ENCODE measurements around the gene TRPM5.

The TRPM5 gene

DNA sequence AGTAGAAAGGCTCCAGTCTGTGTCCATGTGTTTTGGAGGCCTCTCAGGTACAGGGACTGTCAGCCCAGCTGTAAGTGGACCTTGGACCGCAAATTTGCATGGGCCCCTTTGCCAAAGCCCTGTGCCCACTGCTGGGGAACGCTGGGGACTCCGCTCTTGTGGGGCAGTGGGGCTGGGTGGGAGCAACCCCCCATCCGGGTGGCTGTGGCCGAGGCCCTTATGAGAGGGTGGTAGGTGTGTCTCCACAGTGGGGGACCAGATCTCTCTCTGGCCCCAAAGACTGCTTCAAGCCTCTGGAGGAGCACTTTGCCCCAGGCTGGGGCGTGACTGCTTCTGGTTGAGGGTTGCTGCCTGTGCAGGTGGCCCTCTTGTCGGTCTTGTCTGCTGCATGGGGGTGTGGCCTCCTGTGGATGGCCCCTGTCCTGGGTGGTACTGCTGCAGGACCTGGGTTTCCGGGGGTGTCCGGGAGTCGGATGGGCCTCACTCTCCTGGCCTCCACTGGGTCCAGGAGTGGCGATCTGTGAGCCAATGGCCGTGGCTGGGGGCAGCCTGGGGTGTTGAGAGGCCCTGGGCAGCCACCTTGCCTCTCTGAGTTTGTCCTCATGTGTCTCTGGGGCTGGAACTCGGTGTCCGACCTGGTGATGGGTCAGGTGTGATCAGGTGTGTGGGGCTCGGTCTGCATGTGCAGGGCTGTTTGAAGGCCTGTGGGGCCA, 16.4 kb upstream of the TRPM5 start:
- no peak for DNase-seq (ENCODE audit: low spot score)
- in situ Hi-C loops (cut with MboI; ENCODE audit: low pct_unique_long_range_greater_than_20kb, low sequenced_read_pairs, unreplicated experiment): no loop called here
- TF ChIP-seq, protein P1, sequence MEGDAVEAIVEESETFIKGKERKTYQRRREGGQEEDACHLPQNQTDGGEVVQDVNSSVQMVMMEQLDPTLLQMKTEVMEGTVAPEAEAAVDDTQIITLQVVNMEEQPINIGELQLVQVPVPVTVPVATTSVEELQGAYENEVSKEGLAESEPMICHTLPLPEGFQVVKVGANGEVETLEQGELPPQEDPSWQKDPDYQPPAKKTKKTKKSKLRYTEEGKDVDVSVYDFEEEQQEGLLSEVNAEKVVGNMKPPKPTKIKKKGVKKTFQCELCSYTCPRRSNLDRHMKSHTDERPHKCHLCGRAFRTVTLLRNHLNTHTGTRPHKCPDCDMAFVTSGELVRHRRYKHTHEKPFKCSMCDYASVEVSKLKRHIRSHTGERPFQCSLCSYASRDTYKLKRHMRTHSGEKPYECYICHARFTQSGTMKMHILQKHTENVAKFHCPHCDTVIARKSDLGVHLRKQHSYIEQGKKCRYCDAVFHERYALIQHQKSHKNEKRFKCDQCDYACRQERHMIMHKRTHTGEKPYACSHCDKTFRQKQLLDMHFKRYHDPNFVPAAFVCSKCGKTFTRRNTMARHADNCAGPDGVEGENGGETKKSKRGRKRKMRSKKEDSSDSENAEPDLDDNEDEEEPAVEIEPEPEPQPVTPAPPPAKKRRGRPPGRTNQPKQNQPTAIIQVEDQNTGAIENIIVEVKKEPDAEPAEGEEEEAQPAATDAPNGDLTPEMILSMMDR (IDR thresholded peaks at IDR 0.05; ENCODE audit: extremely low read depth, insufficient read depth, missing control alignments): no peak

DNA sequence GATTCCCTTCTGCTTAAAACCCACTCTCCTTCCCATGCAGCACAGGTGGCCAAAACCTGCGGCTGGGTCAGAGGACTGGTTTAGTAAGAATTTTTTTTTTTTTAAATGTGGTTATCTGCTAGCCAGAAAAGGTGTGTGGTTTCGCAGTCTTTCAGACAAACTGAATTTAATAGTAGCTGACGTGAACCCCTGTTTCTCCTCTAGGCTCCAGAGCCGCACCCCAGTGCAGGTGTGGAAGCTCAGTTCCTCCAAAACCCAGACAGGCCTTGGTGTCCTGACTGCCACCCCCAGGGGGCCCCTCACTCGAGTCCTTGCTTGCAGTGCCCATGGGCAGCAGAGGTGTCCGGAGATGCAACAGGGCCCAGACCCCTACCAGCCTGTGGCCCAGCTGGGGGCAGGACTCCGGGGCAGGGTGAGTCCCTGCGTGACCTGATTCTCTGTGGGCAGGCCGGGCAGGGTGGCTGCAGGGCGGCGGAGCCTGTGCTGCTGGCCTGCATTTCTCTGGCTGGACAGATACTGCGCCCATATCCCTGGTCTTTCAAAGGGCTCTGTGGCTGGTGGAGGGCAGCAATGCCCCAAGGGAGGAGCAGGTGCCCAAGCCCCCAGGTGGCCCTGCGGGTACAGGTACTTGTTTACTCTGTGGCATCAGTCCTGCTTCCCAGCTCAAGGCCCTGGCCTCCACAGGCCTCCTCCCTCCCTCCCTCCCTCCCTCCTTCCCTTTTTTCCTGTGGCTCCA, 15.7 kb upstream of the TRPM5 start:
- in situ Hi-C loops (cut with MboI; ENCODE audit: low pct_unique_long_range_greater_than_20kb, low sequenced_read_pairs, unreplicated experiment): no loop called here
- TF ChIP-seq, protein P1 (IDR thresholded peaks at IDR 0.05; ENCODE audit: extremely low read depth, insufficient read depth, missing control alignments): no peak
- DNase-seq (ENCODE audit: low spot score): no peak

DNA sequence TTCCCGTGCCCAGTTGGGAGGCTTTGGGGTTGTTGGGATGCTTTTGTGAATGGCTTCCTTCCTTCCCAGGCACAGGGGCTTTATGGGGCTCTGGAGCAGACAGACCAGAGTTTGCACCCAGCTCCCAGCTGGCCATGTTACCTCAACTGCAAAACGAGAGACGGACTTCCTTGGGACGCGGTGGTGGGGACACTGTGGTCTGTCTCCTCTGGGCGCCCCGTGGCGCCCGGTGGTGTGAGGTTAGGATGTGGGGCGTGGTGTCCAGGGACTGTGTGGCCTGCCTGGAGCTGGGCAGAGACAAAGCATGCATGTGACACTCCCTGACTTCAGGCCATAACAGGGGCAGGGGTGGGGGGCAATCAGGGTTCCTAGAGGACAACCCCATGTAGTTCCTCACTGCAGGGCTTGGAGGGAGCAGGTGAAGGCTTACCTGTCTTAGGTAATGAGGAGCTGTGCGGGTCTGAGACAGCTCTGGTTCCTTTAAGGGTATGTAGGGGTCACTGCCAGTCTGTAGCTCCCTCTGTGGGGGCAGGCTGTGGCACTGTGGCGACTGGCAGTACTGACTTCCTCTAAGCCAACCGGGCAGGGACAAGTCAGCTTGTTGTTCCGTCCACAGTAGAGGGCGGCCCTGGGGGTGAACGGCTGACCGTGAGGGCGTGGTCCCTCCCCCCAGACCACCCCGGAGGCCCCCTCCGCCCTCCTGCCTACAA, 14.9 kb upstream of the TRPM5 start:
- in situ Hi-C loops (cut with MboI; ENCODE audit: low pct_unique_long_range_greater_than_20kb, low sequenced_read_pairs, unreplicated experiment): no loop called here
- TF ChIP-seq, protein P1 (IDR thresholded peaks at IDR 0.05; ENCODE audit: extremely low read depth, insufficient read depth, missing control alignments): no peak
- DNase-seq (ENCODE audit: low spot score): no peak

DNA sequence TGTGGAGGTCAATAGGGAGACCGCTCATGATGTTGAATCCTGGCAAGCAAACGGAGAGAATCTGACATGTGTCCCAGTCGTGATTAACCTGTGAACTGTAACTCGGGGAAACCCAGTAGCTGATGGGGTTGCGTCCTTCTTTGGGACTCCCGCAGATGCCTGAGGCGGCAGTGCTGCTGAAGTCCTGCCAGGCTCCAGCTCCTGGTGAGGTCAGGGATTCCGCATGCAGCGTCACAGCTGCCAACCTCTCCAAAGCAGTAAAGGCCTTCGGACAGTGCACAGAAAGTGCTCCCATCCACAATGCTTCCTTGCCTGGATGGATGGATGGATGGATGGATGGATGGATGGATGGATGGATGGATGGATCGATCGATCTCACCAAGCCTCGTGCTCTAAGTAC, 14.0 kb upstream of the TRPM5 start:
- DNase-seq (ENCODE audit: low spot score): no peak
- in situ Hi-C loops (cut with MboI; ENCODE audit: low pct_unique_long_range_greater_than_20kb, low sequenced_read_pairs, unreplicated experiment): no loop called here
- TF ChIP-seq, protein P1 (IDR thresholded peaks at IDR 0.05; ENCODE audit: extremely low read depth, insufficient read depth, missing control alignments): no peak

DNA sequence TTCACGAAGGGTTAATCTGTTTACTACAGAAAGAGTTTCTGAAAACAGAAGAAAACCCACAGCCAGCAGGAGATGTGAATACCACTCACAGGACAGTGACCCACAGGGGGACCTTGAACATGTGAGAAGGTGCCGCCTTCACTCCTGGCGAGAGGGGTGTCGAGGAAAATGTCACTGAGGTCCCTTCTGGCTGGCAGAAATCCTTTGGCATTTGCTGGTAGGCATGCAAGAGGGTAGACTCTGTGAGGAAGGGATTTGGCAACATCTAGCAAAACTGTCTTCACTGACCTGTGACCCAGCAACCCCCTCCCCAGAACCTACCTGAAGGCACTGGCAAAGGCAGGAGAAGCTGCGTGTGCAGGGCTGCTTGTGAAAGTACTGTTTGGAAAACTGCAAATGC, 9.1 kb upstream of the TRPM5 start:
- in situ Hi-C loops (cut with MboI; ENCODE audit: low pct_unique_long_range_greater_than_20kb, low sequenced_read_pairs, unreplicated experiment): no loop called here
- no peak for DNase-seq (ENCODE audit: low spot score)
- TF ChIP-seq, protein P1 (IDR thresholded peaks at IDR 0.05; ENCODE audit: extremely low read depth, insufficient read depth, missing control alignments): no peak

GRCh38 chr11:2452321-2453012, 8.2 kb upstream of the TRPM5 start:
- in situ Hi-C loops (cut with MboI; ENCODE audit: low pct_unique_long_range_greater_than_20kb, low sequenced_read_pairs, unreplicated experiment): no loop called here
- TF ChIP-seq, protein P1 (IDR thresholded peaks at IDR 0.05; ENCODE audit: extremely low read depth, insufficient read depth, missing control alignments): no peak
- DNase-seq (ENCODE audit: low spot score): no peak

Data from GM13977 (cell line).